ENCODE results near the gene FHIT. TPM values are rescaled to one million over a fixed set of nuclear protein-coding genes. Genes with fewer than 3 reads are reported as not detected.

FHIT gene
- total and polyA plus RNA-seq, 4 donors, result 2.1 to 14.7 (median 6.6) TPM

DNA sequence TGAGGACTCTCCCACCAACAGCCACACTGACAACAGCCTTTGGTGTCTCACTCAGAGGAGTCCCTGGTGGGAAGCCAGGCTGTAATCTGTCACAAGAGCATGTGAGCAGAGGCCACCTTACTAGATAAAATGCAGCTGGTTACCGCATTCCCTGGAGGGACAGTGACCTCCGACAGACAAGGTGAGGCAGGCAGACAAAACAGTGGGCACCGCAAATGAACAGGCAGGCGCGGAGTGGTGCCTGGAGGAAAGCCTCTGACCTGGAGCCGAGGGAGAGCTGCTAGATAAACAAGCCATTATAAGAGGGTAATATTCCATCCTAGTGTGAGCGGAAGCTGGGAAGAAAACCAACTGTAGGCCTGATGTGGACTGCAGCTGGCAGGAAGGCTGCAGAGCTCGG lies 736.4 kb downstream of the FHIT start:
- H3K9ac ChIP-seq (ENCODE audit: low read depth in 1 of 2, low read length in 2 of 2), result no peak overlapping the region
- no peaks in the 10 kb centered on the region for H3K36me3 ChIP-seq (ENCODE audit: control insufficient read depth in 4 of 4, insufficient read depth in 3 of 4, low read depth in 1 of 4, low read length in 3 of 4)
- no peaks in the 10 kb centered on the region for H3K9me3 ChIP-seq (ENCODE audit: control insufficient read depth in 4 of 4, low read length in 3 of 4)
- H3K27me3 ChIP-seq (ENCODE audit: control insufficient read depth in 4 of 4, insufficient read depth in 4 of 4, low read length in 3 of 4), result no peaks in the 10 kb centered on the region
- DNase-seq (ENCODE audit: low spot score), result no peak
- no peak overlapping the region for H3K4me3 ChIP-seq (ENCODE audit: low read depth in 1 of 3, low read length in 3 of 3)
- WGBS, result 89% methylated on average over 8 of the region's 8 CpGs
- no peak overlapping the region for H3K27ac ChIP-seq (ENCODE audit: low read depth in 1 of 2, low read length in 2 of 2)
- no peaks in the 10 kb centered on the region for H3K4me1 ChIP-seq (ENCODE audit: control insufficient read depth in 4 of 4, insufficient read depth in 4 of 4, low read length in 3 of 4)
- peak; percentile 33 for TF ChIP-seq NR2F2 (IDR thresholded peaks at IDR 0.05)
- TF ChIP-seq, protein P1, sequence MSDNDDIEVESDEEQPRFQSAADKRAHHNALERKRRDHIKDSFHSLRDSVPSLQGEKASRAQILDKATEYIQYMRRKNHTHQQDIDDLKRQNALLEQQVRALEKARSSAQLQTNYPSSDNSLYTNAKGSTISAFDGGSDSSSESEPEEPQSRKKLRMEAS (IDR thresholded peaks at IDR 0.05), result no peak

DNA sequence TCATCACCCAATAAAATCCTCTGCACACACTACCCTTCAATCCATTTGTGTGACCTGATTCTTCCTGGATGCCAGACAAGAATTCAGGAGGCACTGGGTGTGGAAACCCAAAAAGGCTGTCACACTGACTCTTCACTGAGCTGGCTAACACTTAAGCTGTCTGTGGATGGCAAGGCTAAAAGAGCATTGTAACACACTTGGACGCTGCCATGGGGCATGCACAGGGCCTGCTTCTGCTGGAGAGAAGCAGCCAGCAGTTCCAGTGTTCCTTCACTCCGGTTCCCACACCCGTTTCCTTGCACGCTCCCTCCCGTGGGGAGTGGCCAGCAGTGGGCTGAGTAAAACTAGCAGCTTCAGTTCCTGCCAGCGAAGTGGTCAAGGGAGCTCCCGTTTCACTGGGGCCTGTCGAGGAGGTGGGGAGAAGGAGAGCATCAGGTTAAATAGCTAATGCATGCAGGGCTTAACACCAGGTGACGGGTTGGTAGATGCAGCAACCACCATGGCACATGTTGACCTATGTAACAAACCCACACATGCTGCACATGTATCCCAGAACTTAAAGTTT lies 737.1 kb downstream of the FHIT start:
- Histone ChIP-seq H3K36me3 (ENCODE audit: control insufficient read depth in 4 of 4, insufficient read depth in 3 of 4, low read depth in 1 of 4, low read length in 3 of 4) (no peaks in the 10 kb centered on the region), H3K9me3 (ENCODE audit: control insufficient read depth in 4 of 4, low read length in 3 of 4) (no peaks in the 10 kb centered on the region), H3K4me3 (ENCODE audit: low read depth in 1 of 3, low read length in 3 of 3) (no peak overlapping the region), H3K4me1 (ENCODE audit: control insufficient read depth in 4 of 4, insufficient read depth in 4 of 4, low read length in 3 of 4) (no peaks in the 10 kb centered on the region), H3K9ac (ENCODE audit: low read depth in 1 of 2, low read length in 2 of 2) (no peak overlapping the region), H3K27ac (ENCODE audit: low read depth in 1 of 2, low read length in 2 of 2) (no peak overlapping the region), H3K27me3 (ENCODE audit: control insufficient read depth in 4 of 4, insufficient read depth in 4 of 4, low read length in 3 of 4) (no peaks in the 10 kb centered on the region)
- TF ChIP-seq YY1 (IDR thresholded peaks at IDR 0.05), result no peak
- TF ChIP-seq, protein P1 (IDR thresholded peaks at IDR 0.05), result no peak
- DNase-seq (ENCODE audit: low spot score), result no peak
- WGBS, result 93% methylated on average over 9 of the region's 9 CpGs

DNA sequence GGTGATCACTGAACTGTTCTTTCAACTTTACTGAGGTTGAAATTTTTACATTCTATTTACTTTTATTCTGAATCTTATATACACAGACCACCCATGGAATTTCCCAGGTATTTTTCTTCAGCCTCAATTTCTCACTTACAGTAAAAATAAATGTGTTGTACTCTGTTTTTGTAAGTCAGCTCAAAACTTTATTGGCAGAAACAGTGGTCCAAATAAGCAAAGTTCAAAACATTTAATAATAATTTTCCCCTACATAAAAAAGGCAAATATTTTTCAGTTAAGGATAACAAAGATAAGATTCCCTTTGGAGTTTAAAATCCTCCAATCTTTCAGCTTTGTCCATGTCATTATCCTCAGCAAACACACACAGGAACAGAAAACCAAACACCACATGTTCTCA lies 738.0 kb downstream of the FHIT start:
- no peaks in the 10 kb centered on the region for H3K27me3 ChIP-seq (ENCODE audit: control insufficient read depth in 4 of 4, insufficient read depth in 4 of 4, low read length in 3 of 4)
- TF ChIP-seq, protein P2, sequence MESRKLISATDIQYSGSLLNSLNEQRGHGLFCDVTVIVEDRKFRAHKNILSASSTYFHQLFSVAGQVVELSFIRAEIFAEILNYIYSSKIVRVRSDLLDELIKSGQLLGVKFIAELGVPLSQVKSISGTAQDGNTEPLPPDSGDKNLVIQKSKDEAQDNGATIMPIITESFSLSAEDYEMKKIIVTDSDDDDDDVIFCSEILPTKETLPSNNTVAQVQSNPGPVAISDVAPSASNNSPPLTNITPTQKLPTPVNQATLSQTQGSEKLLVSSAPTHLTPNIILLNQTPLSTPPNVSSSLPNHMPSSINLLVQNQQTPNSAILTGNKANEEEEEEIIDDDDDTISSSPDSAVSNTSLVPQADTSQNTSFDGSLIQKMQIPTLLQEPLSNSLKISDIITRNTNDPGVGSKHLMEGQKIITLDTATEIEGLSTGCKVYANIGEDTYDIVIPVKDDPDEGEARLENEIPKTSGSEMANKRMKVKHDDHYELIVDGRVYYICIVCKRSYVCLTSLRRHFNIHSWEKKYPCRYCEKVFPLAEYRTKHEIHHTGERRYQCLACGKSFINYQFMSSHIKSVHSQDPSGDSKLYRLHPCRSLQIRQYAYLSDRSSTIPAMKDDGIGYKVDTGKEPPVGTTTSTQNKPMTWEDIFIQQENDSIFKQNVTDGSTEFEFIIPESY (IDR thresholded peaks at IDR 0.05), result no peak
- TF ChIP-seq, protein P3, sequence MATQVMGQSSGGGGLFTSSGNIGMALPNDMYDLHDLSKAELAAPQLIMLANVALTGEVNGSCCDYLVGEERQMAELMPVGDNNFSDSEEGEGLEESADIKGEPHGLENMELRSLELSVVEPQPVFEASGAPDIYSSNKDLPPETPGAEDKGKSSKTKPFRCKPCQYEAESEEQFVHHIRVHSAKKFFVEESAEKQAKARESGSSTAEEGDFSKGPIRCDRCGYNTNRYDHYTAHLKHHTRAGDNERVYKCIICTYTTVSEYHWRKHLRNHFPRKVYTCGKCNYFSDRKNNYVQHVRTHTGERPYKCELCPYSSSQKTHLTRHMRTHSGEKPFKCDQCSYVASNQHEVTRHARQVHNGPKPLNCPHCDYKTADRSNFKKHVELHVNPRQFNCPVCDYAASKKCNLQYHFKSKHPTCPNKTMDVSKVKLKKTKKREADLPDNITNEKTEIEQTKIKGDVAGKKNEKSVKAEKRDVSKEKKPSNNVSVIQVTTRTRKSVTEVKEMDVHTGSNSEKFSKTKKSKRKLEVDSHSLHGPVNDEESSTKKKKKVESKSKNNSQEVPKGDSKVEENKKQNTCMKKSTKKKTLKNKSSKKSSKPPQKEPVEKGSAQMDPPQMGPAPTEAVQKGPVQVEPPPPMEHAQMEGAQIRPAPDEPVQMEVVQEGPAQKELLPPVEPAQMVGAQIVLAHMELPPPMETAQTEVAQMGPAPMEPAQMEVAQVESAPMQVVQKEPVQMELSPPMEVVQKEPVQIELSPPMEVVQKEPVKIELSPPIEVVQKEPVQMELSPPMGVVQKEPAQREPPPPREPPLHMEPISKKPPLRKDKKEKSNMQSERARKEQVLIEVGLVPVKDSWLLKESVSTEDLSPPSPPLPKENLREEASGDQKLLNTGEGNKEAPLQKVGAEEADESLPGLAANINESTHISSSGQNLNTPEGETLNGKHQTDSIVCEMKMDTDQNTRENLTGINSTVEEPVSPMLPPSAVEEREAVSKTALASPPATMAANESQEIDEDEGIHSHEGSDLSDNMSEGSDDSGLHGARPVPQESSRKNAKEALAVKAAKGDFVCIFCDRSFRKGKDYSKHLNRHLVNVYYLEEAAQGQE (IDR thresholded peaks at IDR 0.05), result no peak
- TF ChIP-seq FOXA1 (IDR thresholded peaks at IDR 0.05), result no peak
- no peak for TF ChIP-seq RXRA (IDR thresholded peaks at IDR 0.05)
- TF ChIP-seq GABPA (IDR thresholded peaks at IDR 0.05 in 1 of 2, conservative IDR thresholded peaks at IDR 0.05 in 1 of 2), result no peak
- TF ChIP-seq YY1 (IDR thresholded peaks at IDR 0.05), result no peak
- TF ChIP-seq, protein P1 (IDR thresholded peaks at IDR 0.05), result no peak
- no peak for TF ChIP-seq RAD21 (IDR thresholded peaks at IDR 0.05)
- TF ChIP-seq EGR1 (IDR thresholded peaks at IDR 0.05; ENCODE audit: low read depth in 2 of 2), result no peak
- TF ChIP-seq, protein P4, sequence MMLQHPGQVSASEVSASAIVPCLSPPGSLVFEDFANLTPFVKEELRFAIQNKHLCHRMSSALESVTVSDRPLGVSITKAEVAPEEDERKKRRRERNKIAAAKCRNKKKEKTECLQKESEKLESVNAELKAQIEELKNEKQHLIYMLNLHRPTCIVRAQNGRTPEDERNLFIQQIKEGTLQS (IDR thresholded peaks at IDR 0.05), result no peak
- no peak for TF ChIP-seq NR2F2 (IDR thresholded peaks at IDR 0.05)
- TF ChIP-seq SP1 (IDR thresholded peaks at IDR 0.05), result no peak
- no peak for TF ChIP-seq TAF1 (conservative IDR thresholded peaks at IDR 0.05)
- no peak overlapping the region for H3K27ac ChIP-seq (ENCODE audit: low read depth in 1 of 2, low read length in 2 of 2)
- no peak overlapping the region for H3K4me3 ChIP-seq (ENCODE audit: low read depth in 1 of 3, low read length in 3 of 3)
- no peak for DNase-seq (ENCODE audit: low spot score)
- no peak overlapping the region for H3K9ac ChIP-seq (ENCODE audit: low read depth in 1 of 2, low read length in 2 of 2)
- no peaks in the 10 kb centered on the region for H3K4me1 ChIP-seq (ENCODE audit: control insufficient read depth in 4 of 4, insufficient read depth in 4 of 4, low read length in 3 of 4)
- H3K36me3 ChIP-seq (ENCODE audit: control insufficient read depth in 4 of 4, insufficient read depth in 3 of 4, low read depth in 1 of 4, low read length in 3 of 4), result no peaks in the 10 kb centered on the region
- H3K9me3 ChIP-seq (ENCODE audit: control insufficient read depth in 4 of 4, low read length in 3 of 4), result no peaks in the 10 kb centered on the region

All from liver (tissue), 9 donors.